Endothelial cell of umbilical vein (primary cell): ENCODE measurements around the gene CCNY. TPM values are rescaled to one million over a fixed set of nuclear protein-coding genes. Genes with fewer than 3 reads are reported as not detected.

Experiments
- BruUV-seq: library from RNA; stranded (reverse); fragments of 400-500 nt; replicated peaks from 2 replicates; lab custom pipeline; 2021; lab: Mats Ljungman, UMichigan
- CTCF ChIA-PET: fragments of 300-600, 350-600 bp; sonication (Branson Sonifier 250); formaldehyde crosslinking; loops from one replicate; lab custom pipeline; 2021; ENCODE audit warnings: antibody characterized with exemption, inconsistent platforms; lab: Charles Lee
- POLR2A ChIA-PET: fragments of 300-600, 350-600 bp; sonication (Branson Sonifier 250); formaldehyde crosslinking; loops from one replicate; lab custom pipeline; 2021; ENCODE audit warnings: antibody characterized with exemption, inconsistent platforms; lab: Charles Lee
- DNase-seq: peaks from one replicate; pipeline ENCODE4 v3.0.0-alpha.2; 2011; ENCODE audit warnings: low read depth, low spot score
- FAIRE-seq: peaks from 2 replicates; lab custom pipeline; 2011; peaks lifted over from hg19 to GRCh38; lab: Jason Lieb, UNC
- H2AFZ ChIP-seq: 2 replicates; pipeline ENCODE4 v1.6.0; 2012; ENCODE audit warnings: low read depth, low read length, control low read depth, inconsistent platforms
- H3K27ac ChIP-seq: 2 replicates; pipeline ENCODE4 v1.5.1; 2011; ENCODE audit warnings: low read depth, mild to moderate bottlenecking, control low read depth, low read length, moderate library complexity; ENCODE audit not compliant: insufficient read depth
- H3K27me3 ChIP-seq, 2 experiments: 2 replicates each; pipeline versions ENCODE4 v1.6.0 to v1.6.1; 2011; ENCODE audit warnings: low read length in 2 of 2, mixed read lengths in 1 of 2; ENCODE audit not compliant: control insufficient read depth in 2 of 2, insufficient read depth in 2 of 2
- H3K36me3 ChIP-seq, 2 experiments: 2 replicates in 1 of 2; 3 replicates in 1 of 2; pipeline ENCODE4 v1.5.1; 2011; ENCODE audit warnings: low read length in 2 of 2, mild to moderate bottlenecking in 1 of 2, moderate library complexity in 1 of 2; ENCODE audit not compliant: control insufficient read depth in 2 of 2, insufficient read depth in 2 of 2; ENCODE audit errors: extremely low read depth in 1 of 2
- H3K4me1 ChIP-seq: 3 replicates; pipeline ENCODE4 v1.5.1; 2011; ENCODE audit warnings: mild to moderate bottlenecking, low read length; ENCODE audit not compliant: control insufficient read depth, insufficient read depth; ENCODE audit errors: extremely low read depth
- H3K4me2 ChIP-seq: 2 replicates; pipeline ENCODE4 v1.6.1; 2011; ENCODE audit warnings: low read length, control low read depth, mixed read lengths; ENCODE audit not compliant: insufficient read depth
- H3K4me3 ChIP-seq, 3 experiments: fragments of 200-600 bp in 1 of 3; sonication (generic), shearing (Covaris generic) in 1 of 3; replicated peaks in 1 of 3; 2 replicates each; pipeline ENCODE4 v1.5.1; 2011 to 2016; ENCODE audit warnings: control low read depth in 3 of 3, low read length in 3 of 3, mild to moderate bottlenecking in 2 of 3, inconsistent platforms in 1 of 3, low read depth in 1 of 3, moderate library complexity in 1 of 3; ENCODE audit not compliant: insufficient read depth in 1 of 3
- H3K79me2 ChIP-seq: 2 replicates; pipeline ENCODE4 v1.6.0; 2012; ENCODE audit warnings: low read length, inconsistent platforms; ENCODE audit not compliant: control insufficient read depth, insufficient read depth
- H3K9ac ChIP-seq: replicated peaks from 2 replicates; pipeline ENCODE3; 2011; ENCODE audit warnings: low read length, control low read depth; ENCODE audit not compliant: insufficient read depth; ENCODE audit errors: extremely low read depth
- H3K9me1 ChIP-seq: replicated peaks from 3 replicates; pipeline ENCODE4 v1.6.0; 2011; ENCODE audit warnings: mild to moderate bottlenecking, low read length; ENCODE audit not compliant: control insufficient read depth, insufficient read depth; ENCODE audit errors: extremely low read depth
- H3K9me3 ChIP-seq: replicated peaks from 2 replicates; pipeline ENCODE4 v1.5.1; 2012; ENCODE audit warnings: low read length, inconsistent platforms; ENCODE audit not compliant: control insufficient read depth, insufficient read depth
- H4K20me1 ChIP-seq: replicated peaks from 2 replicates; pipeline ENCODE3; 2011; ENCODE audit warnings: mild to moderate bottlenecking, low read length; ENCODE audit not compliant: control insufficient read depth, insufficient read depth; ENCODE audit errors: extremely low read depth
- CTCF ChIP-seq, 2 donors: IDR thresholded peaks; 1 replicate in 1 of 2; 2 replicates in 1 of 2; pipeline ENCODE4 v1.5.1; 2011; ENCODE audit warnings: low read length in 2 of 2, mild to moderate bottlenecking in 2 of 2, moderate library complexity in 2 of 2, control low read depth in 1 of 2, inconsistent platforms in 1 of 2, low read depth in 1 of 2; ENCODE audit not compliant: insufficient read depth in 1 of 2; ENCODE audit errors: extremely low read depth in 1 of 2
- EZH2 ChIP-seq: IDR thresholded peaks from 2 replicates; pipeline ENCODE4 v1.6.1; 2012; ENCODE audit warnings: borderline replicate concordance, low read depth, mild to moderate bottlenecking, moderate library complexity, low read length, inconsistent platforms; ENCODE audit not compliant: severe bottlenecking
- FOS ChIP-seq: IDR thresholded peaks from 2 replicates; pipeline ENCODE4 v1.6.1; 2011; ENCODE audit warnings: mild to moderate bottlenecking, low read length, moderate library complexity, borderline replicate concordance; ENCODE audit not compliant: insufficient read depth
- GATA2 ChIP-seq: IDR thresholded peaks from 2 replicates; pipeline ENCODE4 v1.7.0; 2011; ENCODE audit warnings: low read depth, mild to moderate bottlenecking, moderate library complexity, mixed read lengths, low read length; ENCODE audit not compliant: insufficient read length, insufficient read depth
- JUN ChIP-seq: IDR thresholded peaks from 2 replicates; pipeline ENCODE4 v1.6.1; 2011; ENCODE audit warnings: borderline replicate concordance, low read depth; ENCODE audit not compliant: insufficient read length, insufficient read depth
- MAX ChIP-seq: IDR thresholded peaks from 2 replicates; pipeline ENCODE4 v1.6.1; 2011; ENCODE audit not compliant: insufficient read depth, insufficient read length
- MYC ChIP-seq: IDR thresholded peaks from one replicate; pipeline ENCODE4 v1.6.1; 2011; ENCODE audit warnings: mild to moderate bottlenecking, low read depth, low read length
- POLR2A ChIP-seq: IDR thresholded peaks from 2 replicates; pipeline ENCODE4 v1.6.1; 2012; ENCODE audit warnings: low read depth, mild to moderate bottlenecking, control low read depth, low read length
- POLR2AphosphoS5 ChIP-seq: IDR thresholded peaks from 2 replicates; pipeline ENCODE4 v1.6.1; 2012; ENCODE audit warnings: low read depth, mild to moderate bottlenecking, control low read depth, low read length, moderate library complexity; ENCODE audit not compliant: insufficient read depth
- dilution Hi-C: fragments of 300-500 bp; cut with MboI; formaldehyde crosslinking; loops from one replicate; pipeline ENCODE4 v1.15.0; 2019; ENCODE audit warnings: low sequenced_read_pairs; ENCODE audit not compliant: extremely low pct_ligation_motif_present
- intact Hi-C: fragments of 100-400 bp; cut with micrococcal nuclease; formaldehyde crosslinking; loops from one replicate; pipeline ENCODE4 v1.10.0; 2022
- polyA plus RNA-seq, 4 experiments: library from polyadenylated mRNA; depleted of rRNA in 3 of 4; stranded (reverse) in 3 of 4; unstranded in 1 of 4; fragments of >200 nt; gene quantifications; 2 replicates each; pipeline versions ENCODE4 v1.2.1 to v1.2.3, GENCODE V29; 2011 to 2012; ENCODE audit warnings: missing spikeins in 1 of 4
- total RNA-seq: library from RNA; stranded (reverse); gene quantifications from 2 replicates; pipeline ENCODE4 v1.2.3, GENCODE V29; 2021

The CCNY gene
- total and polyA plus RNA-seq, 2 donors (not counting 3 experiments of a cell fraction or from before 2014, with no cell fraction given) = 61.5 to 107 TPM

GRCh38 chr10:35382096-35382495, 45.8 kb downstream of the CCNY start:
- H3K9ac ChIP-seq = no peak overlapping the region
- H3K79me2 ChIP-seq = peaks cover 81% of the 10 kb centered on the region
- BruUV-seq = no TSS peak
- ChIA-PET POLR2A (no interaction called here), CTCF (no interaction called here)
- no peak overlapping the region for H3K27ac ChIP-seq
- H2AFZ ChIP-seq = no peak overlapping the region
- dilution Hi-C loops = no loop called here
- H4K20me1 ChIP-seq = no peaks in the 10 kb centered on the region
- intact Hi-C loops = no loop called here
- H3K27me3 ChIP-seq = no peaks in the 10 kb centered on the region
- DNase-seq (no peak), FAIRE-seq (no peak)
- H3K4me2 ChIP-seq = no peak overlapping the region
- no peaks in the 10 kb centered on the region for H3K9me3 ChIP-seq
- H3K4me3 ChIP-seq = no peak overlapping the region
- TF ChIP-seq MAX (no peak), CTCF (IDR thresholded peaks at IDR 0.05; ENCODE audit: extremely low read depth in 1 of 2, insufficient read depth in 1 of 2, low read depth in 1 of 2, low read length in 2 of 2) (no peak), JUN (no peak), MYC (no peak), POLR2AphosphoS5 (no peak), GATA2 (no peak), FOS (no peak), POLR2A (no peak), EZH2 (no peak)
- no peaks in the 10 kb centered on the region for H3K9me1 ChIP-seq
- H3K4me1 ChIP-seq = peaks cover 47% of the 10 kb centered on the region
- H3K36me3 ChIP-seq = no peaks in the 10 kb centered on the region
